Fibroblast of skin of left biceps (primary cell): ENCODE results near the gene ANKFN1.

Experiments
- DNase-seq, 2 experiments: peaks; one replicate each; pipeline ENCODE4 v3.0.0-alpha.2; 2013; ENCODE audit warnings: low read depth in 2 of 2

The ANKFN1 gene

DNA sequence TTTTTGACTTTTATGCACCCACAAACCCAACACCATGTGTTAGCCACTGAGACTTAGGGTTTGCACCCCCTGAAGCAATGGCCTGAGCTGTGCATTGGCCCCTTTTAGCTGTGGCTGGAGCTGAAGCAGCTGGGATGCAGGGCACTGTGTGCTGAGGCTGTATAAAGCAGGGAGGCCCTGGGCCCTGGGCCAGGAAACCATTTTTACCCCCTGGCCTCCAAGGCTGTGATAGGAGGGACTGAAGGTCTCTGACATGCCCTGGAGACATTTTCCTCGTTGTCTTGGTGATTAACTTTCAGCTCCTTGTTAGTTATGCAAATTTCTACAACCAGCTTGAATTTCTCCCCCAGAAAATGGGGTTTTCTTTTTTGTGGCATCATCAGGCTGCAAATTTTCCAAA is 6.7 kb upstream of the ANKFN1 start:
- DNase-seq = no peak

DNA sequence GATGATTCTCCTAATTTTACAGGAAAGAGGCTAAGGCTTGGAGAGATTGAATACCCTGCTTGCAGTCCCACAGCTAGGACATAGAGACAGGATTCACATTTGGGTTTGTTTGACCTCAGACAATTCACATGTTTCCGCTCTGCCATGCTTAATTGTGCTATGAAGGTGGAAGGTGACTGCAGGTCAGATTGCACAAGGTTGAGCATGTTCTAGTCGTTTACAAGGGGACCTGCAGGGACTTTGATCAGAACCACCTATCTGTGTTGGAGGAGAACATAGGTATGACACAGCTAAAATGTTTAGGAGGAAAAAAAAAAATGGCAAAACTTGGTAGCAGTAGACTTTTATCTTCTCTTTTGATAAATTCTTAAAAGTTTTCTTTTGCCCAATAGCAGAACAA is 4.9 kb upstream of the ANKFN1 start:
- DNase-seq = no peak

DNA sequence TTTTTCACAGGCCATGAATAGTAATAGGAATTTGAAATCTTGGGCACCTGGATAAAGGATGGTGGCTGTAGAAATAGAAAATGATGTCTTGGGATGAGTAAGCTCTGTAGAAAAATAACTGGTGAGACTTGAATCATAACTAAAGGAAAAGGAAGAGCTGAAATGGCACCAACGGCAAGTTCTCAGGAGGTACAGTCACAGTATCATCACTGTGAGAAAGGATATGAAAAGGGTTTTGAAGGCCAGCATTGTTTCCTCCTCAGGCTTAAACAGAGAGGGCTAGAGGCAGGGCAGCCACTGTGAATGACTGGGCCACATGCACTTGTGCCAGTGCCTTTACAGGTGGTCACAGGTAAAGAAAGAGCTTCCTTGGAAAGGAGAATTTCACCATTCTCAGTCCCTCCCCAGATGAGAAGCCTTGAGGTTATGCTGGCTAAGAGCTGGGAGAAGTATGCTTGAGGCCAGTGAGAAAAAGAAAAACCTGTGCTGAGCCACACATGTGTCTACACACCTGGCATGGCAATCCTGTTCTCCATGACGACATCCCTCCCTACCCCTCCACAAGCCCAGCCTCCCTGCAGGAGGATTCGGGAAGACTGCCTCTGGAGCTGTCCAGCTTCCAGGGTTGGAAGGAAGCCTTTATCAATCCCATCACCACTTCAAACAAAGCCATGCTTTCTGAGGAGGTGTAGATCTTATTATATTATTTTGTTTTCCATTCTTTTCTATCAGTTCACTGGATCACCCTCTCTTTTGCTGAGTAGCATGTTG is 3.8 kb upstream of the ANKFN1 start:
- DNase-seq = no peak

DNA sequence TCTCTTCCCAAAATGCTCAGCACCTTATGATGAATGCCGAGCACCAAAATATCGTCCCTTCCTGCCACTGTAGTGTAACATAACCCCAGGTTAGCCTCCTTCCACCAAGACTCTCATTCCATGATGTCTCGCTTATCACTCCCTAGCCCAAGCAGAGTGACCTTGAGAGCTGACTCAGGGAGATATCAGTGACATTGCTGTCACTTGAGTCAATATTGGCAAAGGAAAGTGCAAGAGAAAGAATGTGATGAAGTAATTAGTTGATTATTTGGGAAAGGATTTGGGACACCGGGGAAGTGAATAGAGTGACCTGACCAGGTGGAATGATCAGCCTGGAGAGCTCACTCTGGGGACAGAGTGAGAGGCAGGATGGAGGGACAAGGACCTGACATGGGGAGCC is 2.6 kb upstream of the ANKFN1 start:
- no peak for DNase-seq

DNA sequence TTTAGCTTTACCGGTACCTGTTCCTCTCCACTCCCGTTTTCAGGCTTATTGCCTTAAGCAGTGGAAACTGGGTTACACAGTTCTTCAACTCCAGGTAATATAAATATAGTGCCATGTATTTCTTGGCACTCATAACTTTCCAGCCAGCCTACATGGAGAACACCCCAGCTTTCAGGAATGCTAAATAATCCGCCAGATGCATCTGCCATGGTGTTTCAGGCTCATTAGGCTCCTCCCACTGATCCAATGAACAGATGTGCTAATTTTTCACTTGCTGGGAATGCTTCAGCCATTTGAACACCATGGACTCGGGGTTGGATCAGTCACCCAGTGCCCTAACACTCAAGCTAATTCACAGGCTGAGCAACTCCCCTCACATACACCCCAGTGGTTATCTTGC is 4.6 kb downstream of the ANKFN1 start:
- DNase-seq = no peak

DNA sequence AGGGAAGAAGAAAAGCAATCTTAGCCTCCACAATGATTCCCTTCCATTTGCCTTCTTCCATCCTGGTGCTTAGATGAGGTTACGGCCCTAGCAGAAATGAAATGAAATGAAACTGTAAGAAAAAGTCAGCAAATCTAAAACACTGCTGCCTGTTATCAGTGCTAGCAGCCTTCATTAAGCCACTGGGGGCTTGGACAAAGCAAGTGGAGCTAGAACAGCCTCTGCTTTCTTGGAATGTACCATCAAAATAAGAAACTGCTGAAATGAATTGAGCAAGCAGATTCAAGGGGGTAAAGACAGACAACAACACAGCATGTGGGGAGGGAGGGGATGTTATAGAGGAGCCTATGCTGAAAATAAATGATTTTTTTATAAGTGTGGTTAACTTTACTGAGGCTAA is 5.1 kb downstream of the ANKFN1 start:
- DNase-seq = no peak

DNA sequence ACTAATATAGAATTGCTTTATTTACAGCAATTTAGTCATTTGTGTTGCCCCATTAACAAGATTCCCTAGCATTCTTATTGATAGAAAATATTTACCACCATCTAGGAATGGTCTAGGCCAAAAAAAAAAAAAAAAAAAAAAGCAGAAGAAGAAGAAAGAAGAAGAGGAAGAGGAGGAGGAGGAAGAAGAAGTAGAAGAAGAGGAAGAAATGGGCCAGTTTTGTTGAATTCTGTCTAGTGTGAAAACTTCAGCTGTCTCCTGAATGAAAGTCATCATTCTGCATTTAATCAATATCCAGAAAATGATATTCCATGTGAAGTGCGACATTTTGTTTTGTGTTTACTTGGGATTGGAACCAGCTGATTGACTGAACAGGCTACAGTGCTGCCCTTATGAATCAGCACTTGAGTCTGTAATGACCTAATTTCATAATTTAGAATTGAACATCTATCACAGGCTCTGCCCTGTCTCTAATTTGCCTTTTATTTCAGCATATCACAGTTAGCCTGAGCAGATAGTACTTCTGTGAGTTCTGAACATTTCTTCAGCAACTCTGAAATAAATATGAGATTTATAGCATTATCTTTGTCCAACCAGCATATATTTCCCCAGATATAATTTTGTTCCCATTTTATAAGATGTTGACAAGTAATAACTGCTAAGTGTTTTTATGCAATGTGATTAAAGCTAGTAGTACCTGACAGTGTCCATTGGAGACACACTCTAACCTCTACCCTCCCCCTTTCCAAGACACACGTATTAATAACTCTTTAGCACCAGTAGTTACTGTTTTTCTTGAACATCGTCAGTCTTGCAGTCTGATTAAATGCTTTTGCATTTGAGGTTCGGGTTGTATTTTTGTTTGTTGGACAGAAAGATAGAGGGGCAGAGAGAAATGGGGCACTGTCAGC is 5.9 kb downstream of the ANKFN1 start:
- DNase-seq = no peak

DNA sequence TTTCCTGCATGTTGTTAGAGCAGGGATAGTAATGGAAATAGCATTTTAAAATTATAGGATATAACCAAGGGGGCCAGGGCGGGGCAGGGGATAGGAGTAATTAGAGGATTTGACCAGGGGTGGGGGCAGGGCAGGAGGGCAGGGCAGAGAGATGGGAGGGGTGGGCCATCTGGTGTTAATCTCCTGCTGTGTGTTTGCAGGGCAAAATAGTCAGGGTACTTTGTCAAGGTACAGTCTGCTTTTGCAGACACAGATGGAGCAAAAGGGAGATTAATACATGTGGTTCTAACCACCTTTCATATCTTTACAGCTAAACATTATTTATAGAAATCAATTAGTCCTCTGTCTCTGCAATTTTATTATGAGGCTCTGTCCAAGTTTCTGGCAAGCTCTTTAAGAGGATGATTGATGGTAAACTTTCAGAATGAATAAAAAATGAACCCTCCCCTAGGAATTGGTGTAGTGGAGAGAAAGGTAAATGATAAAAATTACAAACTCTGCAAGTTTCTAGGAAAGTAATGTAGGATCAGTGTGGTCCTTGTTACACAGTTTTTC is 6.6 kb downstream of the ANKFN1 start:
- peak in 1 of 2 experiments; percentile 28 for DNase-seq

DNA sequence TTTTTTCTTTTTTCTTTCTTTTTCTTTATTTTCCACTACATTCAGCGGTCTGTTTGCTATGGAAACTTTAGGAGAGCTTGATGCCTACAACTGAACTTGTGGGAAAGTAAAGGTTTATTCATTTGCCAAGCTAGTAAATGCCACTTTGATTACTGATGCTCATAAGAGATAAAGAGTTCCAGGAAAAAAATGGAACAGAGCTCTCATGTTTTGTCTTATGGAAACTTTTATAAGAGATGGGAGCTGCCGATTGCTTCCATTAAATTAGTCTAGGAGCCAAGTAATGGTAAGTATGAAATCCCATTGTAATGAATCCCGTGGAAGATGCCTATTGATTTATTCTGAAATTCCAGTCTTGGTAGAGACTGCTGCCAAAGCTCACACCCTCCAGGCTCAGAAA is 7.1 kb downstream of the ANKFN1 start:
- DNase-seq = no peak

DNA sequence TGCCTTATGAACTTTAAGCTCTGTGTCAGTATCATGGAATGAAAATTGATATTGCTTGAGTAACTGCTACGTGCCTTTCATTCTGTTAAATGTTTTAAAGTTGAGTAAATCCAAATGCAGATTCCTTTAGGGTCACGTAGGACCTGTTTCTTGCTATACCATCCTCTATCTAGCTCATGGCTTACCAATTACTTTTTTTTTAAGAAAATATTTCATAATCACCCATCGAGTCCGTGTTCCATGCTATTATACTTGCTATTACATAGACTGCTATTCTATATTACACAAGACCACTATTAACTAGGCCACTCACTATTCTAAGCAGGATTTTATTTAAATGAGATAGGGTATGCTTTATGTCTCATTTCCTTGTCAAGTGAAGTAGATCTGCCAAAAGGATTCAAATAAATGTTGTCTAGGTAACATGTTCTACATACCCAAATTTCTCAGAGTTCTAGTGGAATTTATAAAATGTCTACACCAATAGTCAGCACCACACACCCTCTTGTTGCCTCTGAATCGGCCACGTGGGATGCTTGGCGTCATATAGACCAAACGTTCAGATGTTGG is 11.9 kb downstream of the ANKFN1 start:
- DNase-seq = peak; percentile 39 to 46

DNA sequence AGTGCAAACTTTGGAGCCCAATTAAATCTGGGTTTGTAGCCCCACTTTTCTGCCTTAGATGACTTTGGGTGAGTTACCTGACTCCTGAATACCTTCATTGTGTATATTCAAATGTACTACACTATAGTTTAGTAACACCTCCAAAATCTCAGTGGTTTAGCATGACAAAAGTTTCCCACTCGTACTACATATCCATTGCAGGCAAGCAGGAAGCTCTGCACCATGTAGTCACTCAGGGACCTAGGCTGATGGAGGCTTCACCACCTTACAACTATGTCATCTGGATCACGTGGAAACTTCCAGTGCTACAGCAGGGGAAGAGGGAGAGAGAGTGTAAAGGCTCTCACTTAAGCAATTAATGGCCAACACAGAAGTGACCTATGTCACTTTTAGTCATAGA is 14.2 kb downstream of the ANKFN1 start:
- DNase-seq = no peak

DNA sequence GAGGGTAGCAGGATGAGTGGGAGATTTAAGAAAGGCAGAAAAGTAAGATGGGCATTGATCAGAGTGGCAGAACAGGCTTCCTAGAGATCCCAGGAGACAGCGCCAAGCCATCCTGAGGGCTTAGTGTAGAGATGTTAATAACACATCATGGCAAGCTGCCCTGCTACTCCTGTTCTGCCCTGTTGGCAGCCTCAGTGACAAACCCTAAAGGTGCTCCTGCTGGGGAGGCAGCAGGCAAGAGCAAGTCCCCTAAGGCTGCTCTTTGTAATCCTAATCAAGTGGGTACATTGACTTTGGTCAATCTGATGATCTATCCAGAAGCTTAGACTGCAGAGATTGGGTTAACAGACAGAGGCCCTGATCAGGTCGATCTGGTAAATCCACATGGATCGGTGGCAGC is 16.3 kb downstream of the ANKFN1 start:
- DNase-seq = no peak

DNA sequence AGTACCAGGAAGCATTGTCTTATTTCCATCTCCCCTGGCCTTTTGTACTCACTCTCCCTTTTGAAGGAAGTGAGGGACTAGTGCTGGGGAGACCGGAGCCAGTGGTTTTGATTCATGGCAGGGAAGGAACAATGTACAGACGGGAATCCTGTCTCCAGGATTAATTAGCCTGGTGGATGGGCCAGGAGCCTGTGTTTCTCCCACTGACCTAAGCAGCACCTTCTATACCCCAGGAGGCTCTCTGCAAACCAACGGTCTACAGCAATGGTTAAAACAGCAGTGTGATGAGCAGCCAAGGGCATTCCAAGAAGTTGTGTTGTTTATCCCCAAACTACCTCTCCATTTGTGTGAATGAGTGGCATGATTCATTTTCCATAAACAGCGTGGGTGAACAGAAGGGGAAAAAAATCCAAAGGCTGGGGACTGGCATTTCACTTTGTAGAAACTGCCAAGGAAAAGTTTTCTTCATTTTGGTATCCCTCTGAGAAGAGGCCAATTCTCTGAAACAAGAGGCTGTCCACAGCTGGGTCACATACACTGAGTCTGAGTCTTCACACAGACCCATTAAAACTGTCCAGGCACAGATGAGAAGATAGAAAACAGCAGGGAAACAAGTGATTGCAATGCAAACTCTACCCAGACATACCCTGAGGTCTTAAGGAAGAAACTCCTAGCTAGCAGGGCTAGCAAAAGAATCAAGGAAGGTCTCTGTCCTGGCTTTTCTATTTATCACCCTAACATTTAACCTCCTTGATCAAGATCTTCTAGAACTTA is 18.1 kb downstream of the ANKFN1 start:
- no peak for DNase-seq

DNA sequence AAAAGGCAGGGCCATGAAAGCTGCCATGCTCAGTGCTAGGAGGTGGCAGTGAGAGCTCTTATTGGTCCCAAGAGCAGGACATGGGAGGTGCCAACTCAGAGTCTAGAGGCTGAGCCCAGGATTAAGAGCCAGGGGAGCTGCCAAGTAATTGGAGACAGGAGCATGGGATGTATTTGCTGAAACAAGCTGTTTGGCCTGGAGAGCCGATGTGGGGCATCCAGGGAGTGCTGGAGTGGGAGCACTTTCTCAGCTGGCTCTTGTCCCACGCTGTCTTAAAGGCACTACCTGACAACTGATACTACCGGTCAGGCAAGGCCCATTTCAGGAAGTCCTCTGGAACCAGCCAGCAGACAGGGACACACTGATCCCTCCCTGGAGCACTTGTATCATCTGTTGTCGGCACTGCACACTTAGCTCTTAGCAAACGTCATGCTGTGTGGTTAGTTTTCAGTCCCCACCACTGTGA is 19.3 kb downstream of the ANKFN1 start:
- no peak for DNase-seq

DNA sequence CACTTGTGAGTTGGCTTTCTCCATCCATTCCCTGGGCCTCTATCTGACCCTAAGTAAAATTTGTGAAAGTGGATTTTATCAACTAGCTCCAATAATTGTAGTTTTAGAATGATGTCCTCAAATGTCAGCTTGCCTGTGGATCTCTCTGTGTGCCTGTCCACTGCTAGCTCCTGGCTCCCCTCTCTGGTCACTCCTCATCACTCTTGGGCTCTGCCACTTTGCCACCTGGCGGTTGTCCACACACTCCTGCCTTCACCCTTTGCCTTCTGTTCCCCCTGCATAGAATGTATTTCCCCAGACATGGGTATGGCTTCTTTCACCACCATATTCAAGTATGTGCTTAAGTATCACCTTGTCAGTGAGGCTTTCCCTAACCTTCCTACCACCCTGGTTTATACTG is 19.8 kb downstream of the ANKFN1 start:
- DNase-seq = no peak

DNA sequence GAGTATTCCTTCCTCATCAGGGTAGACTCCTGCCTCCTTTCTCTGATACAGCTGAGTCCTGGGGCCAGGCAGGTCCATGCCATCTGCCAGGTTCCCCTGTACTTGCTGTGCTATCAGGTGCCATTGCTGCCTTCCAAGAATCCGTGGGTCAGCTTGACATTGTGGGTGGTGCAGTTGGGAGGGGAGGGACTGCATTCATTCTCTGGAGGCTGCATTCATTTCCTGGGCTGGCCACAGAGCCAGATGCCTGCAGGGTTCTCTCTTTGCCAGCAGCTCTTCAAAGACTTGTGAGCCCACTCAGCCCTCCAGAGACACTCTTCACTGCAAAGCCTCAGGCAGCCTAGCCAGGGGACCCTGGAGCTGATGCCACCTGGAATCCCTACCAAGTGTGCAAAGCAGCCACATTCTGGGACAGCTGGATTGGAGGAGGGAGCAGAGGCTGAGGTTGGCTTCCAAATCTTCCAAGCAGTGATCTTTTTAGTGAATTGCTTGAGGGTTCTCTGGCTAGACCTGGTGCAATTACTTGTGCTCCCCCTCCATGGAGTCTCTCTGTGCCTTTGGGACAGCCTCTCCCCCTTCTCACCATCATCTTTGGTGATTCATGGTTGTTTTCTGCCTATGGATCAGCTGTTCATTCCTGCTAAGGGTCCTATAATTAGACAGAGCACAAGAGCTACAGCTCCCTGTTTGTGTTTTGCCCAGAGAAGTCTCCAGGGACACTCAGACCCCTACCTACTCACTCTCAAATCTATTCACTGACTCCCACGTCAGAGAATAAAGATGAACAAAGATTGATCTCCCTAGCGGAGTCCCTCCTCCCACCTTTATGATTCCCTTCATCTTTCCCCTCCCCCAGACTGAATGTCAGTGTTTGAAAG is 20.9 kb downstream of the ANKFN1 start:
- DNase-seq = no peak

DNA sequence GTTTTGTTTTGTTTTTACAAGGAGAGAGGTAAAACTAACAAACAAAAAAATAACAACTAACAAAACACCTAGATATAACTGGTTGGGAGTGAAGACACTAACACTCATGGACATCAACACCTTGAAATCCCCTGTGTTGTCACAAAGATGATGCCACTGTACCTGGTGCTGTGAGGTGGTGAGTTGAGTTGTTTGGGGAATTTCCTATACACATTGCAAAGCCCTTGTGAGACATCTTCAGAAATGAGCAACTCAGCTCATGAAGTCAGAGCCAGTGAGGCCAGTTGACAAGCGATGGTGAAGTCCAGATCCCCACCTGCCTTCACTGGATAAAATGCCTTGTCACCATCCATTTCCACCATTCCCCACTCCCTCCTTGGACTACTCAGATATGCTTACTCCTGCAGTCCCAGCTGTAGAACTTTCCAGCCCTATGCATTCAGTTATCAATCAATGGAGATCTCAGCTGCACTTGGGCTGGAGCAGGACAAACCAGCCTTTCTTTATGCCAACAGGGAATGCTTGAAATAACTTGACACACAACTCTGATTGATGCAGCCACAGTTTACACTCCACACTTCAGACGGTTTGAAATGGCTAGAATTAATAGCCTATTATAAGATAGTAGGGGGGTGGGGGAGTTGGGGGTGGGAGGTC is 22.2 kb downstream of the ANKFN1 start:
- DNase-seq = no peak

DNA sequence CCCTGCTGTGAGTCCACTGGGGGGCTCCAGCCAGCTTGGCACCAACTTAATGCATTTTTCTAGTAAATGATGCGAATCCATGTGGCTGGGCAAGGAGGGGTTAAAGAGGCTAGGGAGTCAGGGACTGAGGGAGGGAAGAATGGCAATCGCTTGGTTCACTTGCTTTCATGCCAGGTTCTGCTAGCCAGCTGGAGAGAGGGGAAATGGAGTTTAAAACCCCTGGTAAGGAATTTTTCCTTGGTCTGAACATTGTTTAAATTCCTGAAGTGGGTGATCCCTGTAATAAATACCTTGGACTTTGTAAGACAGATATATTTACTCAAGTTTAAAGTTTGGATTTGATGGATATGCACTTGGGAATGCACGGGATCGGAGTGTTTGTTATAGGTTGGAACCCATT is 22.8 kb downstream of the ANKFN1 start:
- DNase-seq = peak; percentile 40 to 53

DNA sequence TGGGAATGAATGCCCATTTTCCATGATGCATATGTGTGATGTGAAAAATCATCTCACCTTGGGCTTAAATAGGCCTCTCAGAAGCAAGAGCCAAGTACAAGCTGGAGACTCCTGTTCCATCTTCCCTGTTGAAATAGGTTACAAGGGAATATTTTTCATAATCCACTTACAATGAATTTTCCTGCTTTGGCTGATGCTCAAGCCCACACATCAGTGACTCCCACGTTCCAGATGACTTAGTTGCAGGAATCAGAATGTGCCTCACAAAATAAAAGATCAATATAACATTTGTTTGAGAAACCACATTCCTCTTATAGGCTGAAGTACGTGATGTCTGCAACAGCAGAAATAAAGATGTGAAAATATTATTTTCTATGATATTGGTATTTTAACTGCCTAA is 24.1 kb downstream of the ANKFN1 start:
- no peak for DNase-seq

DNA sequence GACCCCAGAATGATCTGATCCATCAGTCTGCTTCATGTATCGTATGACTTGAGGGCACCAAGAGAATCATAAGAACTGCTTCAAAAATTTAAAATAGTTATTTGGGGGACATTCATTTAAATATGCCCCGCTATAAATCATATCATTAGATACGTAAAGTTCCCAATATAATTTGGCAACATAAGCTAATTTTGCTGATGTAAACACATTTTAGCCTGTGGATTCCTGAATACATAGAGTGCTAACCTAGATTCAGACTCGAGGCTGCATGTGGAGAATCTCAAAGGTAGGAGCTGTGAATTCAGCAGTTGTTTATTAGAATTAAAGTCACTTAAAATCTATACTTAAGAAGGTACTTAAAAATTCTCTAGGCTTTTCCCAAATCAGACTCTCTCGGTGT is 24.9 kb downstream of the ANKFN1 start:
- DNase-seq = no peak
